Ovary (tissue), 9 donors: ENCODE results near the gene TENM3. TPM values are rescaled to one million over a fixed set of nuclear protein-coding genes. Genes with fewer than 3 reads are reported as not detected.

Source experiments
- DNase-seq, 5 donors: peaks; one replicate each; pipeline ENCODE4 v3.0.0-alpha.2; 2019 to 2020
- H3K27ac ChIP-seq, 2 donors: fragments of 200-600 bp; one replicate each; pipeline versions ENCODE4 v1.5.1 to v1.8.0; 2019 to 2022
- H3K27me3 ChIP-seq: fragments of 200-600 bp; one replicate; pipeline ENCODE4 v1.8.0; 2022
- H3K36me3 ChIP-seq: fragments of 200-600 bp; sonication (generic); one replicate; pipeline ENCODE4 v1.5.1; 2019
- H3K4me1 ChIP-seq: one replicate; pipeline ENCODE4 v1.8.1; 2013; ENCODE audit warnings: mild to moderate bottlenecking, moderate library complexity; ENCODE audit not compliant: insufficient read depth
- H3K4me3 ChIP-seq: fragments of 200-600 bp; sonication (generic); one replicate; pipeline ENCODE4 v1.5.1; 2017
- H3K9me3 ChIP-seq, 2 donors: fragments of 200-600 bp in 1 of 2; sonication (generic) in 1 of 2; one replicate each; pipeline versions ENCODE4 v1.5.1 to v1.8.1; 2013 to 2019; ENCODE audit warnings: mild to moderate bottlenecking in 1 of 2, moderate library complexity in 1 of 2
- EP300 ChIP-seq: sonication (generic); formaldehyde crosslinking; IDR thresholded peaks from one replicate; pipeline ENCODE4 v1.6.1; 2017; ENCODE audit warnings: antibody characterized with exemption
- POLR2A ChIP-seq: fragments of 450-650 bp; IDR thresholded peaks from one replicate; pipeline ENCODE4 v1.6.1; 2017; ENCODE audit warnings: antibody characterized with exemption, mild to moderate bottlenecking, moderate library complexity
- WGBS, 3 donors: extraction: QIAGEN DNeasy Blood & Tissue Kit in 1 of 3; methylation state at CpG; one replicate each; pipeline versions ENCODE4 v1.1.5 to v1.1.7; 2013 to 2017; 5-methylcytosine and 5-hydroxymethylcytosine counted together
- intact Hi-C, 4 donors: fragments of 100-400 bp; cut with DNase I; formaldehyde crosslinking; loops; one replicate each; pipeline versions ENCODE4 v1.11.0 to v1.15.1; 2022 to 2023
- polyA plus RNA-seq, 2 donors: library from polyadenylated mRNA; stranded (reverse); fragments of 200-250 nt in 1 of 2; fragments of 350-450 nt in 1 of 2; fragmentation: Illumina TruSeq in 1 of 2; extraction: RNeasy Lipid Tissue Mini Kit (QIAGEN cat#74804) in 1 of 2; gene quantifications; one replicate each; pipeline ENCODE4 v1.2.3, GENCODE V29; 2013 to 2014
- total RNA-seq, 7 donors: library from RNA; depleted of rRNA in 2 of 7; stranded (reverse); fragments of >200 nt in 2 of 7; fragmentation: NEBNext Ultra II Directional in 3 of 7; extraction: Animal tissue kit (Norgen Biotek cat#: 25700) in 3 of 7; gene quantifications; one replicate each; pipeline versions ENCODE4 v1.1.0 to v1.2.4, GENCODE V29; 2016 to 2023
- TF ChIP-seq, protein P1 (sequence below), 3 donors: fragments of 450-650 bp in 2 of 3; fragments of 200-600 bp in 1 of 3; IDR thresholded peaks; one replicate each; pipeline versions ENCODE4 v1.5.1 to v1.8.0; 2016 to 2022; ENCODE audit warnings: antibody characterized with exemption in 3 of 3, mild to moderate bottlenecking in 1 of 3
- donor health status: DM: no; HTN: no; CAD: no; lungs with moderate emphysema.
- donor health status: DM: no; HTN: no; CAD: no.
- donor health status: Bipolar disorder and iron deficiency.
- donor health status: DM: yes; HTN: yes; CAD: no.
- donor health status: DM: no; HTN: no; CAD: no.
- donor health status: DM: yes; HTN: yes; CAD: no.

TENM3 gene
- total and polyA plus RNA-seq, 9 donors = 0.82 to 16.1 (median 5.7) TPM

- Histone ChIP-seq H3K4me1 (no peaks in the 10 kb centered on the region), H3K27me3 (no peaks in the 10 kb centered on the region), H3K27ac (no peak overlapping the region), H3K4me3 (no peak overlapping the region), H3K36me3 (no peaks in the 10 kb centered on the region), H3K9me3 (no peaks in the 10 kb centered on the region)
- WGBS, 3 donors = 51 to 62% (median 53%) methylated on average over 11 of the region's 11 CpGs
- DNase-seq = no peak
- TF ChIP-seq, protein P1, sequence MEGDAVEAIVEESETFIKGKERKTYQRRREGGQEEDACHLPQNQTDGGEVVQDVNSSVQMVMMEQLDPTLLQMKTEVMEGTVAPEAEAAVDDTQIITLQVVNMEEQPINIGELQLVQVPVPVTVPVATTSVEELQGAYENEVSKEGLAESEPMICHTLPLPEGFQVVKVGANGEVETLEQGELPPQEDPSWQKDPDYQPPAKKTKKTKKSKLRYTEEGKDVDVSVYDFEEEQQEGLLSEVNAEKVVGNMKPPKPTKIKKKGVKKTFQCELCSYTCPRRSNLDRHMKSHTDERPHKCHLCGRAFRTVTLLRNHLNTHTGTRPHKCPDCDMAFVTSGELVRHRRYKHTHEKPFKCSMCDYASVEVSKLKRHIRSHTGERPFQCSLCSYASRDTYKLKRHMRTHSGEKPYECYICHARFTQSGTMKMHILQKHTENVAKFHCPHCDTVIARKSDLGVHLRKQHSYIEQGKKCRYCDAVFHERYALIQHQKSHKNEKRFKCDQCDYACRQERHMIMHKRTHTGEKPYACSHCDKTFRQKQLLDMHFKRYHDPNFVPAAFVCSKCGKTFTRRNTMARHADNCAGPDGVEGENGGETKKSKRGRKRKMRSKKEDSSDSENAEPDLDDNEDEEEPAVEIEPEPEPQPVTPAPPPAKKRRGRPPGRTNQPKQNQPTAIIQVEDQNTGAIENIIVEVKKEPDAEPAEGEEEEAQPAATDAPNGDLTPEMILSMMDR (IDR thresholded peaks at IDR 0.05) = no peak
- TF ChIP-seq EP300 (no peak), POLR2A (no peak)
- intact Hi-C loops = no loop called here
Observed at GRCh38 chr4:182276210-182277109, 33.3 kb downstream of the TENM3 start.

- H3K27me3 ChIP-seq = no peaks in the 10 kb centered on the region
- no peak for TF ChIP-seq POLR2A
- no peak for TF ChIP-seq EP300
- TF ChIP-seq, protein P1 (IDR thresholded peaks at IDR 0.05) = no peak
- H3K27ac ChIP-seq = no peak overlapping the region
- H3K4me3 ChIP-seq = no peak overlapping the region
- no peaks in the 10 kb centered on the region for H3K9me3 ChIP-seq
- WGBS, 3 donors = 82 to 87% (median 86%) methylated on average over 2 of the region's 2 CpGs
- H3K4me1 ChIP-seq = no peaks in the 10 kb centered on the region
- no peaks in the 10 kb centered on the region for H3K36me3 ChIP-seq
- intact Hi-C loops = no loop called here
- DNase-seq = no peak
Observed at GRCh38 chr4:182277377-182277776, 34.2 kb downstream of the TENM3 start.

- Histone ChIP-seq H3K4me1 (no peaks in the 10 kb centered on the region), H3K36me3 (no peaks in the 10 kb centered on the region), H3K9me3 (no peaks in the 10 kb centered on the region), H3K27ac (no peak overlapping the region), H3K4me3 (no peak overlapping the region), H3K27me3 (no peaks in the 10 kb centered on the region)
- 93 to 95% (median 93%) methylated on average over 11 of the region's 11 CpGs for WGBS, 3 donors
- no peak for DNase-seq
- TF ChIP-seq, protein P1 (IDR thresholded peaks at IDR 0.05) = no peak
- no peak for TF ChIP-seq POLR2A
- no peak for TF ChIP-seq EP300
- intact Hi-C loops = no loop called here
Observed at GRCh38 chr4:182278729-182279128, 35.5 kb downstream of the TENM3 start.

DNA sequence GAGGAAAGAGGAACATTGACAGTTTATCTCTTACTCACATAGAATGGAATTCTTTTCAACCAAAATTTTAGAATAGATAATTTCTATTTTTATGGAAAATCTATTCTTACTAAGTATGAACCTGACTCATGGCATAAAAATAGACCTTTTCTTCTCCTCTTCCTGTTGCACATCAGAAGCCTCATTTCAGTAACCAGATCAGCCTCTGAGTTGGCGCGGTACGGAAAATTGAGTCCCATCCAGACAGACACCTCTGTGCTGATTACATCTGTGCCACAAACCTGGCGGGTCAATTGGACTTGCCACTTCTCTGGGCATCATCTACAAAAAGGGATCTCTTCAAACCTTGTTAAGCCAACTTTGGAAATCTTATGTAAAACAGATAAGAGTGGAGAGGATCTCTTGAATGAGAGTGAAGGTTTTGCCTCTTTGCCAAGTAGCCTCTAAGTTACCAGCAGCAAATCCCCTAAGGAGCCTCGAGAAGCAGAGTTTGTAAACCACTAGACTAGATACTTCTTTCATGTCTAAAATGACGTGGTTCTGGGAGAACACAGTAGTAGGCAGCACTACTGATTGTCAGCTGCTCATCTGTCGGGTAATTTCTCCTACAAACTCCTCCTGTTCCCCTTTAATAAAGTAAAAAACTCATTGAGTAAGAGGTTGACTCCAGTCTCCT is 37.4 kb downstream of the TENM3 start:
- H3K27me3 ChIP-seq = no peaks in the 10 kb centered on the region
- H3K36me3 ChIP-seq = no peaks in the 10 kb centered on the region
- TF ChIP-seq EP300 (no peak), POLR2A (no peak)
- TF ChIP-seq, protein P1 (IDR thresholded peaks at IDR 0.05) = no peak
- H3K4me3 ChIP-seq = no peak overlapping the region
- DNase-seq = no peak
- no peaks in the 10 kb centered on the region for H3K4me1 ChIP-seq
- intact Hi-C loops = no loop called here
- WGBS, 3 donors = 75 to 82% (median 81%) methylated on average over 7 of the region's 7 CpGs
- no peak overlapping the region for H3K27ac ChIP-seq
- H3K9me3 ChIP-seq = no peaks in the 10 kb centered on the region
